DND-41 (cell line): Measurements from ENCODE around the gene SLC5A9.

Source experiments
- ATAC-seq: fragments of 200-7000 bp; cut with Tn5 transposase; 3 replicates; pipeline ENCODE4 v1.9.1; 2021; ENCODE audit warnings: low read depth; ENCODE audit not compliant: insufficient read depth
- DNase-seq: peaks from one replicate; pipeline ENCODE4 v3.0.0-alpha.2; 2020
- H2AFZ ChIP-seq: 2 replicates; pipeline ENCODE4 v1.6.0; 2012; ENCODE audit warnings: low read depth, low read length
- H3K27ac ChIP-seq: 2 replicates; pipeline ENCODE4 v1.5.1; 2012; ENCODE audit warnings: low read length, inconsistent platforms
- H3K27me3 ChIP-seq: fragments of 200-600 bp; sonication (generic); 2 replicates; pipeline ENCODE4 v1.6.0; 2012; ENCODE audit warnings: low read length, mild to moderate bottlenecking, inconsistent platforms; ENCODE audit not compliant: insufficient read depth, poor library complexity
- H3K36me3 ChIP-seq: 2 replicates; pipeline ENCODE4 v1.5.1; 2012; ENCODE audit warnings: low read length, inconsistent platforms; ENCODE audit not compliant: insufficient read depth
- H3K4me1 ChIP-seq: 2 replicates; pipeline ENCODE4 v1.5.1; 2012; ENCODE audit warnings: mild to moderate bottlenecking, low read length; ENCODE audit not compliant: insufficient read depth
- H3K4me2 ChIP-seq: 2 replicates; pipeline ENCODE4 v1.6.0; 2012; ENCODE audit warnings: mild to moderate bottlenecking, moderate library complexity, low read length, inconsistent platforms; ENCODE audit not compliant: insufficient read depth
- H3K4me3 ChIP-seq, 2 experiments: fragments of 200-600 bp in 1 of 2; shearing (Covaris generic) in 1 of 2; 2 replicates each; pipeline ENCODE4 v1.5.1; 2012 to 2016; ENCODE audit warnings: inconsistent platforms in 2 of 2, low read length in 2 of 2, mild to moderate bottlenecking in 2 of 2, low read depth in 1 of 2, moderate library complexity in 1 of 2
- H3K79me2 ChIP-seq: 2 replicates; pipeline ENCODE4 v1.6.0; 2012; ENCODE audit warnings: low read length, inconsistent platforms; ENCODE audit not compliant: insufficient read depth
- H3K9ac ChIP-seq: 2 replicates; pipeline ENCODE4 v1.6.0; 2012; ENCODE audit warnings: low read depth, mild to moderate bottlenecking, inconsistent platforms, low read length, moderate library complexity
- H3K9me3 ChIP-seq: 2 replicates; pipeline ENCODE4 v1.5.1; 2012; ENCODE audit warnings: low read length, moderate library complexity, mild to moderate bottlenecking, inconsistent platforms; ENCODE audit not compliant: insufficient read depth, severe bottlenecking
- H4K20me1 ChIP-seq: 2 replicates; pipeline ENCODE4 v1.6.0; 2012; ENCODE audit warnings: low read length; ENCODE audit not compliant: insufficient read depth
- EZH2 ChIP-seq: IDR thresholded peaks from 3 replicates; pipeline ENCODE4 v1.6.1; 2012; ENCODE audit warnings: borderline replicate concordance, low read depth, mild to moderate bottlenecking, moderate library complexity, low read length, inconsistent platforms; ENCODE audit not compliant: severe bottlenecking
- TF ChIP-seq, protein P1 (sequence below): IDR thresholded peaks from 2 replicates; pipeline ENCODE4 v1.5.1; 2012; ENCODE audit warnings: borderline replicate concordance, low read length, moderate library complexity, mild to moderate bottlenecking; ENCODE audit not compliant: poor library complexity, severe bottlenecking; ENCODE audit errors: extremely low read depth

The SLC5A9 gene

DNA sequence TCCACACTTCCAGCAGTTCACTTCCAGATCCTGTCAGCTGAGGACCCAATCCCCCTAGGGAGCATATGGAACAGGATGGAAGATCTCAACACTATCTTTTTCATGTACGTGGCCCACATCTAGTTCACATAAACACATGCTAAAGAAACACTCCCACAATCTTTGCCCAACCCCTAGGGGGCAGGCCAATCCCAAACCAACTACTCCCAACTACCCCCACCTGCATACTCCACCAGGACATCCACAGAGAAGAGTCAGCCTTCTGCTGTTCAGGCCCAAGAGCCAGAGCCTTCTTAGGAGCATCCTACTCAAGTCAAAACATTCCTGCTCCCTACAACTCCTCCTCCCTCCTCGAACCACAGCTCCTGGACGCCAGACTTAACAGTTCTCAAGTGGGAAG, 5.6 kb upstream of the SLC5A9 start:
- no peak for ATAC-seq
- Histone ChIP-seq H3K9ac (no peak overlapping the region), H3K27ac (no peak overlapping the region), H3K36me3 (no peaks in the 10 kb centered on the region), H4K20me1 (no peaks in the 10 kb centered on the region; the same call in 1 of the 2 replicates), H3K9me3 (no peaks in the 10 kb centered on the region), H2AFZ (no peak overlapping the region), H3K27me3 (no peaks in the 10 kb centered on the region), H3K79me2 (no peaks in the 10 kb centered on the region), H3K4me2 (no peak overlapping the region), H3K4me1 (no peaks in the 10 kb centered on the region), H3K4me3 (no peak overlapping the region)
- no peak for TF ChIP-seq EZH2
- TF ChIP-seq, protein P1, sequence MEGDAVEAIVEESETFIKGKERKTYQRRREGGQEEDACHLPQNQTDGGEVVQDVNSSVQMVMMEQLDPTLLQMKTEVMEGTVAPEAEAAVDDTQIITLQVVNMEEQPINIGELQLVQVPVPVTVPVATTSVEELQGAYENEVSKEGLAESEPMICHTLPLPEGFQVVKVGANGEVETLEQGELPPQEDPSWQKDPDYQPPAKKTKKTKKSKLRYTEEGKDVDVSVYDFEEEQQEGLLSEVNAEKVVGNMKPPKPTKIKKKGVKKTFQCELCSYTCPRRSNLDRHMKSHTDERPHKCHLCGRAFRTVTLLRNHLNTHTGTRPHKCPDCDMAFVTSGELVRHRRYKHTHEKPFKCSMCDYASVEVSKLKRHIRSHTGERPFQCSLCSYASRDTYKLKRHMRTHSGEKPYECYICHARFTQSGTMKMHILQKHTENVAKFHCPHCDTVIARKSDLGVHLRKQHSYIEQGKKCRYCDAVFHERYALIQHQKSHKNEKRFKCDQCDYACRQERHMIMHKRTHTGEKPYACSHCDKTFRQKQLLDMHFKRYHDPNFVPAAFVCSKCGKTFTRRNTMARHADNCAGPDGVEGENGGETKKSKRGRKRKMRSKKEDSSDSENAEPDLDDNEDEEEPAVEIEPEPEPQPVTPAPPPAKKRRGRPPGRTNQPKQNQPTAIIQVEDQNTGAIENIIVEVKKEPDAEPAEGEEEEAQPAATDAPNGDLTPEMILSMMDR, result peak; percentile 10
- no peak for DNase-seq

DNA sequence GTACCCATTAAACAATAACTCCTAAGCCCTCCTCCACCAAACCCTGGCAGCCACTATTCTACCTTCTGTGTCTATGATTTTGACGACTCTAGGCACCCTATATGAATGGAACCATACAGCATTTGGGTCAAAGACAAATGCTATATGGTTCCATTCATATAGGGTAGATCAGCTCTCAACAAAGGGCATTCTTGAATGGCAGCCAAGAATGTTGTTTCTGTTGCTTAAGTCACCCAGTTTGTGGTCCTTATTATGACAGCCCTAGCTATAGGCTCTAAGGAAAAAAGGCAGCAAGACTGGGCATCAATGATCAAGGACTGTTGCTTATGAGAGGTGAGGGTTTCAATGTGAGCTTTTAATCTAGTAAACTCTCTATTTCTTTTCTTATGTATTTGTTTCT, 4.7 kb upstream of the SLC5A9 start:
- H2AFZ ChIP-seq, result no peak overlapping the region
- no peak for DNase-seq
- H3K4me3 ChIP-seq, result no peak overlapping the region
- no peaks in the 10 kb centered on the region for H3K9me3 ChIP-seq
- no peak overlapping the region for H3K9ac ChIP-seq
- H3K27me3 ChIP-seq, result no peaks in the 10 kb centered on the region
- no peaks in the 10 kb centered on the region for H3K79me2 ChIP-seq
- H4K20me1 ChIP-seq, result no peaks in the 10 kb centered on the region; the same call in 1 of the 2 replicates
- H3K27ac ChIP-seq, result no peak overlapping the region
- no peak overlapping the region for H3K4me2 ChIP-seq
- H3K4me1 ChIP-seq, result no peaks in the 10 kb centered on the region
- ATAC-seq, result no peak
- no peaks in the 10 kb centered on the region for H3K36me3 ChIP-seq
- TF ChIP-seq, protein P1, result no peak
- no peak for TF ChIP-seq EZH2

DNA sequence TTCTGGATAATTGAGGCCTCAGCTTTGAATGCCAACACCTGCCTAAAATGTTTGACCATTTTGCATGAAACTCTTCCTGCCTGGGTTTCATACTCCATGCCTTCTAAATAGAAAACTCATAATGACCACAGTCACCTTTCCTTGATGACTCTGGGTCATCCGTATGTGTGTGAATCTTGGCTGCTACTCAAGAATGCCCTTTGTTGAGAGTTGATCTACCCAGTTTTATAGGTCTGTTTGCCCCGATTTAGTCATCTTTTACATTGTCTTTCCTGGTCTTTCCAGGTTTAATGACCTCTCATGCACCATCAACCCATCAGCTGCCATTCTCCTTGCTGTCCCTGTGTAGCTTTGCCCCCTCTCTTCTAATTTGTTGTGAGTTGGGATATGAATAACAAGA, 2.7 kb upstream of the SLC5A9 start:
- H3K4me1 ChIP-seq, result no peaks in the 10 kb centered on the region
- H3K9me3 ChIP-seq, result no peaks in the 10 kb centered on the region
- no peak overlapping the region for H2AFZ ChIP-seq
- no peak overlapping the region for H3K4me2 ChIP-seq
- TF ChIP-seq EZH2, result no peak
- no peaks in the 10 kb centered on the region; the same call in 1 of the 2 replicates for H4K20me1 ChIP-seq
- no peak overlapping the region for H3K4me3 ChIP-seq
- H3K27me3 ChIP-seq, result no peaks in the 10 kb centered on the region
- no peaks in the 10 kb centered on the region for H3K36me3 ChIP-seq
- H3K27ac ChIP-seq, result no peak overlapping the region
- no peaks in the 10 kb centered on the region for H3K79me2 ChIP-seq
- ATAC-seq (no peak), DNase-seq (no peak)
- no peak overlapping the region for H3K9ac ChIP-seq

DNA sequence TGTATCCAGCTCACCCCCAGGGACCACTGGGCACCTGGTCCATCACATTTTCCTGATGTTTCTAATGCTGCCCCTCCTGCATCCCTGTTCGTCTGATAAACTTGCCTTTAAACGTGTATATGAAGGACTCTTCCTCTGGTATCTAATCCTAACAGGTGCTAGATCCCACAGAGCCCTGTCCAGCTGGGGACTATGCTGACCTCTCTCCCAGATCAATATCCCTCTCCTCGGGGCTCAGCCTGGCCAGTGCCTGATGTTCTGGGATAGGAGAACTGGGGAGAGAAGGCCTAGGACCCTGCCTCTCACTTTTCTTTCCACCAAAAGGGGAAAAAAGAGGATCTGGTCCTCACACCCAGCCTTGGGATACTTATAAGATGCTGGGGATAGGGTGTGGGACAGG, 1.4 kb upstream of the SLC5A9 start:
- no peak for ATAC-seq
- Histone ChIP-seq H3K4me2 (no peak overlapping the region), H2AFZ (no peak overlapping the region)

More for the DNA sequence above, 1.4 kb upstream of the SLC5A9 start:
- TF ChIP-seq, protein P1, result no peak
- TF ChIP-seq EZH2, result no peak
- no peak overlapping the region for H3K9ac ChIP-seq
- no peak overlapping the region for H3K4me3 ChIP-seq
- H3K27me3 ChIP-seq, result no peaks in the 10 kb centered on the region
- no peaks in the 10 kb centered on the region for H3K36me3 ChIP-seq
- DNase-seq, result no peak
- no peak overlapping the region for H3K27ac ChIP-seq
- no peaks in the 10 kb centered on the region for H3K79me2 ChIP-seq
- no peaks in the 10 kb centered on the region for H3K4me1 ChIP-seq
- H3K9me3 ChIP-seq, result no peaks in the 10 kb centered on the region
- no peaks in the 10 kb centered on the region for H4K20me1 ChIP-seq
